Measurements from ENCODE around the gene SYT4.

DNA sequence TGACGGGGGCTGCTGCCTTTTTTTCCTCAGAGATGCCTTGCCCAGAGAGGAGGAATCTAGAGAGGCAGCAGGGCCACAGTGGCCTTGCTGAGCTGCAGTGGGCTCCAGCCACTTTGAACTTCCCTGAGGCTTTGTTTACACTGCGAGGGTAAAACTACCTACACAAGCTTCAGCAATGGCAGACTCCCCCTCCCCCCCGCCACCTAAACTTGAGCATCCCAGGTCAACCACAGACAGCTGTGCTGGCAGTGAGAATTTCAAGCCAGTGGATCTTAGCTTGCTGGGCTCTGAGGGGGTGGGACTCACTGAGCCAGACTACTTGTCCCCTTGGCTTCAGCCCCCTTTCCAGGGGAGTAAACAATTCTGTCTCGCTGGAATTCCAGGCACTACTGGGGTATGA lies 11.8 kb downstream of the SYT4 start:
- no peak for TF ChIP-seq POLR2A (IDR thresholded peaks at IDR 0.05)
- TF ChIP-seq, protein P1, sequence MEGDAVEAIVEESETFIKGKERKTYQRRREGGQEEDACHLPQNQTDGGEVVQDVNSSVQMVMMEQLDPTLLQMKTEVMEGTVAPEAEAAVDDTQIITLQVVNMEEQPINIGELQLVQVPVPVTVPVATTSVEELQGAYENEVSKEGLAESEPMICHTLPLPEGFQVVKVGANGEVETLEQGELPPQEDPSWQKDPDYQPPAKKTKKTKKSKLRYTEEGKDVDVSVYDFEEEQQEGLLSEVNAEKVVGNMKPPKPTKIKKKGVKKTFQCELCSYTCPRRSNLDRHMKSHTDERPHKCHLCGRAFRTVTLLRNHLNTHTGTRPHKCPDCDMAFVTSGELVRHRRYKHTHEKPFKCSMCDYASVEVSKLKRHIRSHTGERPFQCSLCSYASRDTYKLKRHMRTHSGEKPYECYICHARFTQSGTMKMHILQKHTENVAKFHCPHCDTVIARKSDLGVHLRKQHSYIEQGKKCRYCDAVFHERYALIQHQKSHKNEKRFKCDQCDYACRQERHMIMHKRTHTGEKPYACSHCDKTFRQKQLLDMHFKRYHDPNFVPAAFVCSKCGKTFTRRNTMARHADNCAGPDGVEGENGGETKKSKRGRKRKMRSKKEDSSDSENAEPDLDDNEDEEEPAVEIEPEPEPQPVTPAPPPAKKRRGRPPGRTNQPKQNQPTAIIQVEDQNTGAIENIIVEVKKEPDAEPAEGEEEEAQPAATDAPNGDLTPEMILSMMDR (IDR thresholded peaks at IDR 0.05), result no peak
- no peak for TF ChIP-seq POLR2AphosphoS5 (IDR thresholded peaks at IDR 0.05)
- no peak for TF ChIP-seq EP300 (IDR thresholded peaks at IDR 0.05)
